Stimulated activated CD8-positive, alpha-beta memory T cell treated with anti-CD3 and anti-CD28 coated beads, Interleukin-15, amount 100 ng/mL, for 4 hours (primary cell): ENCODE data around the gene NOL9.
"Not testable (repeated sequence)": the region's sequence is repeated elsewhere in the genome, so short reads cannot be mapped to it uniquely, and the experiment has no call there.

Experiments
- DNase-seq, 2 donors: peaks; one replicate each; pipeline ENCODE4 v3.0.0-alpha.2; 2020; ENCODE audit warnings: low read depth in 2 of 2

The NOL9 gene

DNA sequence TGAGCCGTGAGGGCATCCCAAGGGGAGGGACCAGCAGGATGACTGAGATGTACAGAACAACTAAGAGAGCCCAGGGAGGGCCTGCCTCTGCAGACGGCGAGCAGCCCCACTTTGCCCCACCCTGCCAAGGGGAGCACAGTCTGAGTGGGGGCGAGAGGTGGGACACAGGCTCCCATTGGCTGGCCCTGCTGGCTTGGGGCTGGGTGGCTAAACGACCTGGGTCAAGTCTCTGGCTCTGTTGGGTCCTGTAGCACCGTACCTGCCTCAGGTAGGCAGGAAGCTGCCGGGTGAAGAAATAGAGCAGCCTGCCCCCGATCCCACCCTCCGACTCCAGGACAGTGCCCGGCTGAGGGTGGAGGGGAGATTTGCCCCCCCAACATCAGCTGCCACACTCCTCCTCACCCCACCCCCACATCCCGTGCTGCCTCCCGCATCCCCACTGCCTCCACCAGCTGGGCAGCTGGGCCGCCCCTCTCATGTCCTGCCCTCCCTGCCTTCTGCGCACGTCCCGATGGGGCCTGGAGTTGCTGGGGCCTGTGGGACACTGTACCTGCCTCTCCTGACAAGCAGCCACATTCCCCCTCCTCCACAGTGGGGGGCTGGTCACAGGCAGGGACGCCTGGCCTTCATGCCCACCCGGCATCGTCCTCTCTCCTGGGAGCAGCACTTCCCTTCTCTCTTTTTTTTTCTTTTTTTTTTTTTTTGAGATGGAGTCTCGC lies 50.3 kb downstream of the NOL9 start:
- no peak for DNase-seq

DNA sequence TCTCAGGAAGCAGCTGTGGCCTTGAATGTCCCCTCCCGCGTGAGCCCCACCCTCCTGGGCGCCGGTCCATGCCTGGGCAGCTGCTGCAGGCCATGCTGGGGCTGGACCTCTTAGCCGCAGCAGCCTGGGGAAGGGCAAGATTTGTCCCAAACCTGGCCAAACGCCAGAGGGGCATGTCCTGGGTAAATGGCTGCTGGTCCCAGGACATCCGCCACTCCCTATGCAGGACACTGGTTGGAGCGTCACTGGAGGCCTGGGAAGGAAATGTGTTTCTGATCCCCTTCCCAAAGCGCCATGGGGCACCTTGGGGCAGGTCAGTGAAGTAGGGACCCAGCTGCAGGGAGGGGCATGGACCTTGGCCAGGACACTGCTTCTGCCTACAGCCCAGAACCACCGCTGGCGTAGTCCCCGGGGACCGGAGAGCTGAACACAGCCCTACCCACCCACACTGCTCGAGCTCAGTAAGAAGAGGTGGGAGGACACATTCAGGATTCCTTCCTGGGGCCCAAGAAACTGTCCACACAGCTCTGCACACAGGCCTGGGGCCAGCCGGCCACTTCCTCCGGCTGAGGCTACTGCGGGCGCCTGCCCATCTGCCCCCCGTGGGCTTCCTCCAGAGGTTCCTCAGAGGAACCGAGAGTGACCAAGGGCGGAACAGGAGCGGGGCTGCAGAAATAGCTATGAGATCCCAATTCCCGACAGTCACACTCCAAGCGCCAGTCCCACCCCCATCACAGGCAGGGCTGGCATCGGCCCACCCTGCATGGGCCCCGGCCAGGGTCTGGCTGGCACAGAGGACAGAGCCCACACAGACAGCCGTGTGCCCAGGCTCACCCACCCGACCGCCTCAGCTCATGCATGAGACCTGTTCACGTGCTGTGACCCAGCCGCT lies 52.1 kb downstream of the NOL9 start:
- no peak for DNase-seq

DNA sequence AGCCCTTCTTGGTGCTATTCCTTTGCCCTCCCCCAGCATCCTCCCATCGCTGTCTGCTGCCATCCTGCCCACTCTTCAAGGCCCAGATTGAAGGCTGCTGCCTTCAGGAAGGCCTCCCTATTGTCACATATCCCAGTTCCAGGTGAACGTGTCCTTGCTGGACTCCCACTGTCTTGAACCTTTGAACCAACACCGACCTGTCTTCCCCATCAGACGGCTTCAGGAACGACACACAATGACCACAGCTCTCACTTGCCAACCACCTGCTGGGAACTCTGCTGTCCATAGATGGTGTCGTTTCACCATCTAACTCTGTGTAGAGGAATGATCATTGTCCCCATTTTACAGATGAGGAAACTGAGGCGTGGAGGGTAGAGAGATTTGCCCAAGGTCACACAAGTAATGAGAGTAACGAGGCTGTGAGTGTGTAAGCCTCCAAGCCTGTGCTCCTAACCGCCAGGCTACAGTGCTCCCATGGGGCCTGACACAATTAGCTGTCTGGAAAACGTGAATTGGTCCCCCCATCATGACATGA lies 53.0 kb downstream of the NOL9 start:
- no peak for DNase-seq

DNA sequence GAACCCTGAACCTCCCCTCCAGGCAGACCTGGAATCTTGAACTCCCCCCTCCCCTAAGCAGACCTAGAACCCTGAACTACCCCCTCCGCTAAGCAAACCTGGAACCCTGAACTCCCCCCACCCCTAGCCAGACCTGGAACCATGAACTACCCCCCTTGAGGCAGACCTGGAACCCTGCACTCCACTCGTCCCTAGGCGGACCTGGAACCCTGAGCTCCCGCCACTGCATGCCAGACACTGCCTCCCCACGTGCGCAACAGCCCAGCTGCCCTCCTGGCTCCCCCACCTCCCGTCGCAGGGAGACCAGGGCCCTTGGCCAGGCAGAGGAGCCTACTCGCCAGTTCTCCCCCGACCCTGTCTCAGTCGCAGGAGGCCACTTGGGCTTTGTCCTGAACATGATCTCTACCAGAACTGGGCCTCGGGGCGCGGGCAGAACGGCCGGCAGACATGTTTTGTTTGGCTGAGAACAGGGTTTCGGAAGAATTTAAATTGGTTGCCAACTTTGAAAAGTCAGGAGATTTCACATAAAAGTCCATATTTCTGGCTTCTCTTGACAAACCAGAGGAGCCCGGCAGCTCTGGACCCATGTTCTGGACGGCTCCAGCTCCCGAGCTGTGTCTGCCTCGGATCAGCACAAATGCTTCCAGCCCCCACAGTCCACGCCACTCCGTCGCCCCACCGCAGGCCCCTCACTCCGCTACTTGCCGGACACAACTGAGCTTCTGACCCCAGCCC lies 53.6 kb downstream of the NOL9 start:
- no peak for DNase-seq

DNA sequence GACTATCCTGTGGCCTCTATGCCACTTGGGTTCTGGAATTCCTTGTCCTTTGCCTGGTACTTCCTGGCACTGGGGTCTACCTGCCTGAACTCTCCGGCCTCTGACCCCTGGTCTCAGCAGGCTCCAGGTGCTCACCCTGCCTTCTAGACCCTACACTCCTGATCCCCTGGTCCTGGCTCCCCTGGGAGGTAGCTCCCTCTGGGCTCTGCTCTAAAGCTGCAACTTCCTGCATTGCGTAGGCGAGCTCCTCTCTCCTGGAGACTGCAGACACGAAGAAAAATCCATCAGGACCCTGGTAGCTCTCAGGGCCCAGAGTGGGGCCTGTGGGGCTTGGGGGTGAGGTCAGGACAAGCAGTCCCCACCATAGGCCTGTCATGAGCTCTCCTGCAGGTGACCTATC lies 55.0 kb downstream of the NOL9 start:
- no peak for DNase-seq

DNA sequence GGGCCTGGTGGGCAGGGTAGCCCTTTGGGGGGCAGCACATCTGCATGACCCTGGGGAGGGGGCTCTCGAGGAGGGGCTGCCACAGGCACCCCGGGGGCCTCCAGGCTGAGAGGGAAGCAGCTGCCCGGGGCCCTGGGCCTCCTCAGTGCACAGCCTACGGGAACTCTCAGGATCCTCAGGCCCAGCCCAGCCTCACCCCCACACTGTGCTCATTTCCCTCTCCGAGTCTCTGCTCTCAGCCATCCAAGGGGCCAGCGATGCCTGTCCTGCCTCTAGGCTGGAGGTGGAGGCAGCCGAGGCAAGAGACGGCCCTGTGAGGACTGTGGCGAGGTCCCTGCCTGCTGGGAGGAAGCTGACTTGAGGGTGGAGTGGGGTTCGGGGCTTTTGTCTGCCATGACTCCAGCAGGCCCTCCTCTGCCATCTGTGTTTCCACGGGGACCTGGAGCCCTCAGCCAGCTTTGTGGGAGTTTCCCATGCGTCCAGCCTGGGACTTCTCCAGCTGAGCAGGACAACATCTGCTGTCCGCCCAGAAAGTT lies 55.7 kb downstream of the NOL9 start:
- DNase-seq = no peak

DNA sequence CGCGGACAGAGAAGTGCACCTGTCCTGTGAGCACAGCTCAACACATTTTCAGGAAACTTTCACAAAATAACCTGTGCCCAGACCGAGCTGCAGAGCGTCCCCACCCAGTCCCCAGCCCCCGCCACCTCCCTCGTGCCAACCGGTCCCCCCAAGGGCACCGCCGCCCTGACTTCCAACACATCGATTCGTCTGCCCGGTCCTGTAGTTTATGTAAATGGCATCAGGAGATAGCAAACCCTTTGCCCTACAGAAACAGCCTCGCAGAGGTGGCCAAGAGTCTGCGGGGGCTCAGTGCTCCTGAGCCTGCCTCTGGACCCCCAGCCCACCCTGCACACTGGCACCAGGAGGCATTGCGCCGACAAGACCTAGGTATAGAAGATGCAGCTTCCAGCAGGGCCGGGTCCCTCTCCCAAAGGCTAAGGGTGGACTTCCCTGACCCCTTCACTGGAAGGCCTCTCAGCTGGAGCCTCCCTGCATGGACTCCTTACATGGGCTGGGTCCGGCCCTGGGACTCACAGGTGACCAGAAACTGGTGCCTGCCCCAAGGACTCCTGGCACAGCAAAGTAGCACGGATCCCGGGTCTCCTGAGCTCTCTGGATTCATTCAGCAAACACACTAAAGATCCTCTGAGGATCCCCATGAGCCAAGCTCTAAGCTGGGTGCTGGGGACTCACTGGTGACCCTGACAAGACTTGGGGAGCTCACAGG lies 56.3 kb downstream of the NOL9 start:
- no peak for DNase-seq

DNA sequence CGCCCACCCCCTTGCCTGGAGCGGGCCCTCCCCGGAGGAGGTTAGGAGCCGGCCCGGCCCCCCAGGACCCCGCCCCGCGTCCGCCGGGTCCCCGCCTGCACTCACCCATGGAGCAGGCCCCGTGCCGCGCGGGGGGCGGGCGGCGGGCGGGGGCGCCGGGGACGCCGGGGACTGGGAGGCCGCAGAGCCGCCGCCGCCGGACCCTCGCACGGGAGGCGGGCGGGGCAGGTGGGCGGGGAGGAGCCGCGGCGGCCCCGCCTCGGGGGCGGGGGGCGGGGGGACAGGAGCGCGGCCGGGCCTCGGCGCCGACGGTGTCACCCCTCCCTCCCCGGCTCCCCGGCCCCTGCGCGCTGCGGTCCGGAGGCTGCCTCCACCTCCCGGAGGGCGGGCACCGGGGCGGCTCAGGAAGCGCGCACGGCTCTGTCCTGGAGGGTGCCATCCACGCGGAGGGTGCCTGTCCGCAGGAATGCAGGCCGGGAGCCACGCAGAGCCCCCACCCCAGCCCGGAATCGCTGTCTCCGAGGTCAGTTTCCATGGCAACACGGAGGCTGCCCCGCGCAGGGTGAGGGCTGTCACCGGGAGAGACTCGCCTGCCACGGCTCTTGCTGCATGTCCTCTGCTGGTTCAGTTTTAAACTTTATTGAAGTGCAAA lies 57.0 kb downstream of the NOL9 start:
- DNase-seq = peak in 1 of 2 donors; percentile 17

DNA sequence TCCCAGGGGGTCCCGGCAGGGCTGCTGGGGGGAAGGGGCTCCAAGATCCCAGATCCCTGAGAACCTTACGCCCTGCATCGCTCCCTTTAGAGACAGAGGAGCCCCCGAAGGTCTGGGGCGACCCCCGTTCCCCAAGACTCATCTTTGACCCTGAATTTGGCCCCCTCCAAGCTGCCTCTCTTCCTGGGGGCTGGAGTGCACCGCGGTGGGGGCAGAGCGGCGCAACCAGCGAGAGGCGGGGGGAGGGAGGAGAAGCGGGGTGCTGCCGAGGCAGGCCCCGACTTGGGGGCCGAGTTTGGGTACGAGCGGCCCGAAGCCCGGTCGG lies 57.5 kb downstream of the NOL9 start:
- DNase-seq = no peak

DNA sequence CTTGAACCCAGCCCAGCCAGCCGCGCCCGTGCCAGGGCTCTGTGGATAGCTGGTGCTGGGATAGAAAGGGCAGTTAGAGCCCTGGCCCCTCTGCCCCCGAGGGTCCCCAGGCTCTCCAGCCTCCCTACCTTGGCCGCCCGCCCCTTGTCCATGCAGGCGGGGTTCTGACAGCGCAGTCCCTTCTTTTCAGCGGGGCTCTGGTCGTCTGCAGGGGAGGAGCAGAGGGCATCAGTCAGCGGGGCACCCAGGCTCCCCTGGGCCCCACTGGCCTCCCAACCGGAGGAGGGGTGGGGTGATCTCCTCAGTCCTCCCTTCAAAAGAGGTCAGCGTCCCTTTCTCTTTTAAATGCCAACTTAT lies 58.0 kb downstream of the NOL9 start:
- DNase-seq = no peak

DNA sequence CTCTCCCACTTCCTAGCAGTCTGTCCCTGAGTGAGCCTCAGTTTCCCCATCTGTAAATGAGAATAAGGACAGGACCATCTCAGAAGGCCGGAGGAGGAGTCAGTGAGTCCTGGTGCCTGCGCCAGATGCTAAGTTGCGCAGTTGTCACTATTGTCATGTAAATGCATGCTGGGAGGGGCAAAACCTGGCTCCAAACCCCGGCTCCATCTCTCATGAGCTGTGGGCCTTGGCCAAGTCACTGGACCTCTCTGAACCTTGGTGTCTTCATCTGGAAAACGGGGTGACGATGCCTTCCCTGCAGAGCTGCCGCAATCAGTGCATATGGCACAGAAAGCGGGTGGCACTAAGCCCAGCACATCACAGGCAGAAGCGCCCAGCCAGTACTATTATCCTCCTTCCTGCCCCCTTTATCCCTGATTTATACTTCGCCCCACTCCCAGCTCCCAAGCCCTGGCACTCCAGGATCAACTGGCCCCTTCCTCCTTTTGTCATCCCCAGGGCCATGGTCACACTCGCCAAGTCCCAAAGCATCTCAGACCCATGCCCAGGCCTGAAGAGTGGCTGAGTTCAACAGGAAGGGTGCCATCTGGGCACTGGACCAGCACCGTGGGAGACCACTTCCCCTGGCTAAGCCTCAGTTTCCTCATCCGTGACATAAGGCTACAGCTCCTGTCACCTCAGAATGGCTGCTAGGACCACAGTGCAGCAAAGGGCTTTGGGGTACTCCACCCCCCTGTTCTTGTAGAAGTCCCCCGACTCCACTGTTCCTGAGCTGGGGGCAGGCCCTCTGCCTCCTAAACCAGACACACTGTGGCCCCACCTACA lies 58.6 kb downstream of the NOL9 start:
- DNase-seq = no peak

DNA sequence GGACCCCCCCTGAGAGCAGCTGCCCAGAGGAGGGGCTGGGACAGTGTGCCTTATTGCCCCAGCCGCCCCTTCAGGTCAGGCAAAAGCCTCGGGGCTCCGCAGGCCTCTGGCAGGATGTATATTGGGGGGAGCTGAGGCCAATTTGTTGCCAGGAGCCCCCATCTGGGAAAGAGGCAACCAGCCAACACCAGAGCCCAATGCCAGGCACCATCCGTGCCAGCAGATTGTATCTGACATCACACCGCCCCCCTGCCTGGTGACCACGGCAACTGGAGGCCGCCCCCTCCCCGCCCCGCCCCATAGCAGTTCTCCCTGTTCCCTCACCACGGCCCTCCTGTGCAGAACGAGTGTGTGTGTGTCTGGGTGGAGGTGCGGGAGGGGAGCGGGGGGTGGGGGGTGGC lies 59.3 kb downstream of the NOL9 start:
- DNase-seq = no peak

DNA sequence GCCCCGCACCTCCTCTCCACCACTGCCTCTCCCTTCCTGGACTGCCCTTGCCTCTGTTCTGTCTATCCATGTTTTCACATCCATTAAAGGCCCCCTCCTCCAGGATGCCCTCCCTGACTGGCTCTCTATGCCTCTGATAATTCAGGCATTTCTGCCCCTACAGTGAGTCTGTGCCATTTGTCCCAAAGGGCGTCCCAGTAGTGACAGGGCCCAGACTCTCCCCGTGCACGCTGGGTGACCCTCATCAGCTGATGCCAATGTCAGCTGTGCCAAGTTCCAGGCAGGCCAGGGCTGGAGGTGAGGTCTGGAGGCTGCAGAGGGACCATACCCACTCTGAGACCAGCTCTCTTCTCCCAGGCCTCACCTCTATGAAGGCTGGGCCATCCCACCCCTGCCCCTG lies 59.7 kb downstream of the NOL9 start:
- no peak for DNase-seq

DNA sequence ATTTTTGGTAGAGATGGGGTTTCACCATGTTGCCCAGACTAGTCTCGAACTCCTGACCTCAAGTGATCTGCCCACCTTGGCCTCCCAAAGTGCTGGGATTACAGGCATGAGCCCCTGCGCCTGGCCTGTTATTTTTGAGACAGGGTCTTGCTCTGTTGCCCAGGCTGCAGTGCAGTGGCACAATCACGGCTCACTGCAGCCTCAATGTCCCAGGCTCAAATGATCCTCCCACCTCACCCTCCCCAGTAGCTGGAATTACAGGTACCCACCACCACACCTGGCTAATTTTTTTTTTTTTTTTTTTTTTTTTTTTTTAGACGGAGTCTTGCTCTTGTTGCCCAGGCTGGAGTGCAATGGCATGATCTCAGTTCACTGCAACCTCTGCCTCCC lies 60.5 kb downstream of the NOL9 start:
- not testable (repeated sequence) for DNase-seq

DNA sequence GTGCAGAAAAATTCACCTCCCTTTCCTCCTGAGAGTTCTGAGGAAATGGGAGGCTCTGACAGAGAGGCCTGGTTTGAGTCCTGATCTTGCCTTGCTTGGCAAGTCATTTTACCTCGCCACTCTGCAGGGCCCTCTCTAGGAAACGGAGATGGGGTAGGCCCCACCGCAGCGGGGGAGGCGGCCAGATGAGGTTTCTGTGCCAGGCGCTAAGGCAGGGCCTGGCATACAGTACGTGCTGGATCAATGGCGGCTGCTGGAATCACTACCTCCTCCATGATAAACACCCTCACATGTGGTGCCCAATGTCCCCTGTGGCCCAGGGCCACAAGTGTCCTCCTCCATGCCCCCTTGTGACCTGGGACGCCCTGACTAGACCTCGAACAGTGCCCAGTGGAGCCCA lies 62.3 kb downstream of the NOL9 start:
- DNase-seq = no peak

DNA sequence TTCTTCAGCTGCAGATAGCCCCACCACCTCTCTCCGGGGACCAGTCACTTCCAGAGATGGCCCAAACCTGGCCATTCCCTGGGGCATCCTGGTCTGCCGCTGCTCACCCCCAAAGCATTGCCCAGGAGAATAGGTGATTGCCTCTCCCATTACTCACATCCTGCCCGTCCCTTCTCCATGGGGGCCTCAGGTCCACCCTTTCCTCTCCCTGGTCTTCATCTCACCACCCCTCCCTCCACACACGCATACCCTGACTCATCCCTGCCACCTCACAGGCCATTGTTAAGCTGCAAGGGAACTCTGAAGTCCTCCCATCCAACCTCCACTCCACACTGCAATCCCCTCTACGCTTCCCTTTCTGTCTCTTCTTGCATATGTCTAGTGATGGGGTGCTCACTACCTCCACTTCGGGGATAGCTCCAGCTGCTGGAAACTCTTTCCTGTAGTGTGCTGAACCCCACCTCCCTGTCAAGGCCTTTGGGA lies 62.8 kb downstream of the NOL9 start, which contains the start of gene PLEKHG5:
TSS of gene PLEKHG5 (minus strand) at position 188 of the 483 bp plus-strand sequence. CDS start 14,096 bp downstream, outside the sequence.
- no peak for DNase-seq

DNA sequence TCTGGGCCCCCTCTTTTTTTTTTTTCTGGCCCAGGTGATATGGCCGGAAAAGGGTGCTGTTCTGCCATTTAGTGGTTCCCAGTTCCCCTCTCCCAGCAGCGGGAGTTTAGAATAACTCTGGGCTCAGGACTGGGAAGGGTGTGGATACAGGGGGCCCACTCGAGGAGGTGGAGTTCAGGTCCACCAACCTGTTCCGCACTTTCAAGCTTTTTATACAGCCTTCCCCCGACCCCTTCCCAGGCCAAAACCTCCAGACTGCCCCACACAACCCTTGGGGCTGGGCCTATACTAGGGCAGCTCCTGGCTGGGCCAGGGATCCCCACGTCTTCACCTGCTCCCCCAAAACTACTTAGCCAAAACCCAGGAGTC lies 63.2 kb downstream of the NOL9 start:
- no peak for DNase-seq

DNA sequence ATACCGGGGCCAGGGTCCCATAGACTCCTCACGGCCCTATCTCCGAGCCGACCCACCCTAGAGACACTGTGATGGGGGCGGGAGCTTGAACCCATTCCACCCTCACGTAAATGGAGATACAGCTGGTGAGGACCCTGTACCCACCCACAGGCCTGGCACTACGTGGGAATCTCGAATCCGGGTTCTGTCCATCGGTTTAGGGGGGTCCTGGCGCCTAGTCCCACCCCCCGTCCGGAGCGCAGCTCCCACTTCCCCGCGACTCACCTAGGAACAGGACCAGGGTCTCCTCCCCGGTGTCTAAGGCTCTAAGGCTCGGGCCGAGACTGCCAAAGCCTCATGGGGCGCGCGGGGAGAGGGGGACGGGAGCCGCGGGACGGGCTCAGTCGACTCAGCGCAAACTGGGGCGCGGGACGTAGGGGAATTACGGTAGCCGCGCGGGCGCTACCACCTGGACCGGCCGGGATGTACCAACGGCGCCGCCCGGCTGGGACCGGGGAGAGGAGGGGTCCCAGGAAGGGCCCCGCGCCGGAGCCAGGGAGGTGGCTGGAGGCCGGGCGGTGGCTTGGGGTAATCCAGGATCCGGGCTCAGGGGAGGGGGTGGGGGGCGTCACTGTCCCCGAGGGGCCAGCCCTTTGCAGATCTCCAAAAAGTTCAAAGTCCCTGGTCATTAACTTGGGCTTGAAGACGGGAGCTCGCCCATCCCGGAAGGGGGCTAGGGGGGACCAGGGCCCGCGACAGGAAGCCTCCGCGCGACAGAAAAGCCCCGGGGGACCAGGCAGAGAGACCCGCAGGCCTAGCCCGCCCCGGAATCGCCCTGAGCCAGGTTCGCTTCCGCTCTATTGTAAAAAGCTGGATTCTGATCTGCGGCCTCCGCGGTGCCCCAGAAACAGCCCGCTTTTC lies 63.9 kb downstream of the NOL9 start:
- peak in 1 of 2 donors; percentile 18 for DNase-seq

DNA sequence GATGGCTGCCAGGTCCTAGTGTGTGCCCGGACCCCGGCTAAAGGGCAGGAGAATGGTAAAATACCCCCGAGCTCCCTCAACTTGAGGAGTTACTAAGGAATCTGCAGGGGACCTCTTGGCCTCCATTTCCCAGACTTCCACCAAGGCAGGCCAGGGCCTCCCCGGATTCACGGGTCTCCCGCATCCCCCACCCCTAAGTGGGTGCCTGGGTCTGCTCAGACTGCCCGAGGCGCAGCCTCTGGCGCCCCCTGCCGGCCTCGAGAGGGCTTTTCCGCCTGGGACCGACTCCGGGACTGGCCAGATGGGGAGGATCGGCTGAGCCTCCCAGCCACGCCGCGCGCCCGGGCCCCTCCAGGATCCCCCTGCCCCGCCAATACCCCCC lies 64.5 kb downstream of the NOL9 start:
- peak; percentile 43 to 45 for DNase-seq
